Lower lobe of right lung (tissue), 2 donors: Measurements from ENCODE around the gene BACH2. TPM values are rescaled to one million over a fixed set of nuclear protein-coding genes. Genes with fewer than 3 reads are reported as not detected.

Experiments
- ATAC-seq, 2 donors: fragments of 200-7000 bp; cut with Tn5 transposase; one replicate each; pipeline ENCODE4 v1.9.1; 2020 to 2022; ENCODE audit warnings: mild to moderate bottlenecking in 2 of 2, moderate library complexity in 2 of 2
- DNase-seq: peaks from one replicate; pipeline ENCODE4 v3.0.0-alpha.2; 2020
- H3K27ac ChIP-seq: fragments of 200-600 bp; one replicate; pipeline ENCODE4 v1.8.0; 2022
- H3K27me3 ChIP-seq: fragments of 200-600 bp; one replicate; pipeline ENCODE4 v1.8.0; 2022; ENCODE audit warnings: low read depth
- H3K36me3 ChIP-seq: fragments of 200-600 bp; one replicate; pipeline ENCODE4 v1.8.0; 2022; ENCODE audit warnings: mild to moderate bottlenecking
- H3K4me1 ChIP-seq: fragments of 200-600 bp; one replicate; pipeline ENCODE4 v1.8.0; 2022
- H3K4me3 ChIP-seq: fragments of 200-600 bp; one replicate; pipeline ENCODE4 v1.8.0; 2022; ENCODE audit warnings: mild to moderate bottlenecking
- H3K9me3 ChIP-seq: fragments of 200-600 bp; one replicate; pipeline ENCODE4 v1.8.0; 2022
- CTCF ChIP-seq: fragments of 200-600 bp; IDR thresholded peaks from one replicate; pipeline ENCODE4 v1.8.0; 2022; ENCODE audit warnings: antibody characterized with exemption, mild to moderate bottlenecking
- intact Hi-C: fragments of 100-400 bp; cut with DNase I; formaldehyde crosslinking; loops from one replicate; pipeline ENCODE4 v1.11.0; 2022
- total RNA-seq: library from RNA; stranded (reverse); fragmentation: NEBNext Ultra II Directional; extraction: Animal tissue kit (Norgen Biotek cat#: 25700); gene quantifications from one replicate; pipeline ENCODE4 v1.2.1, GENCODE V29; 2021
- donor health status: DM: no; HTN: yes; CAD: no; lungs with severe emphysema.

BACH2 gene
- total RNA-seq, 1 donor from 2014 or later, result 6.3 TPM

GRCh38 chr6:90068703-90069523 lies 227.7 kb downstream of the BACH2 start:
- H3K4me1 ChIP-seq, result no peaks in the 10 kb centered on the region
- no peak overlapping the region for H3K27ac ChIP-seq
- no peaks in the 10 kb centered on the region for H3K9me3 ChIP-seq
- DNase-seq (no peak), ATAC-seq (no peak)
- H3K4me3 ChIP-seq, result no peak overlapping the region
- H3K36me3 ChIP-seq, result no peaks in the 10 kb centered on the region
- no peaks in the 10 kb centered on the region for H3K27me3 ChIP-seq
- TF ChIP-seq CTCF, result no peak
- intact Hi-C loops, result no loop called here

- Histone ChIP-seq H3K27ac (no peak overlapping the region), H3K4me3 (no peak overlapping the region), H3K36me3 (no peaks in the 10 kb centered on the region), H3K9me3 (no peaks in the 10 kb centered on the region), H3K27me3 (no peaks in the 10 kb centered on the region), H3K4me1 (no peaks in the 10 kb centered on the region)
- ATAC-seq, result no peak
- intact Hi-C loops, result no loop called here
- TF ChIP-seq CTCF, result no peak
- DNase-seq, result no peak
Observed at GRCh38 chr6:90068264-90068663, 228.4 kb downstream of the BACH2 start.

- no peaks in the 10 kb centered on the region for H3K36me3 ChIP-seq
Observed at GRCh38 chr6:90066697-90067096, 229.9 kb downstream of the BACH2 start.

GRCh38 chr6:90065173-90065572 lies 231.5 kb downstream of the BACH2 start:
- ATAC-seq (no peak), DNase-seq (no peak)
- H3K27me3 ChIP-seq, result no peaks in the 10 kb centered on the region
- H3K4me3 ChIP-seq, result no peak overlapping the region
- TF ChIP-seq CTCF, result no peak
- peaks cover 9% of the 10 kb centered on the region for H3K4me1 ChIP-seq
- no peaks in the 10 kb centered on the region for H3K36me3 ChIP-seq
- no peaks in the 10 kb centered on the region for H3K9me3 ChIP-seq
- intact Hi-C loops, result no loop called here
- no peak overlapping the region for H3K27ac ChIP-seq

More at GRCh38 chr6:90066697-90067096, 229.9 kb downstream of the BACH2 start:
- no peak for ATAC-seq
- Histone ChIP-seq H3K27me3 (no peaks in the 10 kb centered on the region), H3K4me3 (no peak overlapping the region), H3K9me3 (no peaks in the 10 kb centered on the region), H3K27ac (no peak overlapping the region), H3K4me1 (peaks cover 9% of the 10 kb centered on the region)
- intact Hi-C loops, result no loop called here
- no peak for TF ChIP-seq CTCF
- DNase-seq, result no peak

- no peak for DNase-seq
- Histone ChIP-seq H3K27me3 (no peaks in the 10 kb centered on the region), H3K4me1 (peaks cover 9% of the 10 kb centered on the region), H3K9me3 (no peaks in the 10 kb centered on the region), H3K4me3 (no peak overlapping the region), H3K27ac (no peak overlapping the region), H3K36me3 (no peaks in the 10 kb centered on the region)
- TF ChIP-seq CTCF, result no peak
- intact Hi-C loops, result no loop called here
- ATAC-seq, result peak in 1 of 2 donors; percentile 73
Observed at GRCh38 chr6:90062667-90063066, 234.0 kb downstream of the BACH2 start.
